ENCODE measurements around the gene GET3. TPM values are rescaled to one million over a fixed set of nuclear protein-coding genes. Genes with fewer than 3 reads are reported as not detected.

Gene GET3
- total and polyA plus RNA-seq, 2 of the 13 experiments (the other 11 are each of a cell fraction or from before 2014, with no cell fraction given), result 57.7 to 59.4 TPM

- 0 out of 2 replicates have a peak, but pooled peaks have one; percentile 73 for TF ChIP-seq ETV6 (CRISPR knock-in tag; conservative IDR thresholded peaks at IDR 0.05)
- no peak for TF ChIP-seq SOX6 (IDR thresholded peaks at IDR 0.05)
- peak; percentile 62 for TF ChIP-seq SOX6 (CRISPR knock-in tag; IDR thresholded peaks at IDR 0.05)
- peak; percentile 83 for TF ChIP-seq ZNF558 (CRISPR knock-in tag; IDR thresholded peaks at IDR 0.05; ENCODE audit: borderline replicate concordance)
- TF ChIP-seq, protein P1, sequence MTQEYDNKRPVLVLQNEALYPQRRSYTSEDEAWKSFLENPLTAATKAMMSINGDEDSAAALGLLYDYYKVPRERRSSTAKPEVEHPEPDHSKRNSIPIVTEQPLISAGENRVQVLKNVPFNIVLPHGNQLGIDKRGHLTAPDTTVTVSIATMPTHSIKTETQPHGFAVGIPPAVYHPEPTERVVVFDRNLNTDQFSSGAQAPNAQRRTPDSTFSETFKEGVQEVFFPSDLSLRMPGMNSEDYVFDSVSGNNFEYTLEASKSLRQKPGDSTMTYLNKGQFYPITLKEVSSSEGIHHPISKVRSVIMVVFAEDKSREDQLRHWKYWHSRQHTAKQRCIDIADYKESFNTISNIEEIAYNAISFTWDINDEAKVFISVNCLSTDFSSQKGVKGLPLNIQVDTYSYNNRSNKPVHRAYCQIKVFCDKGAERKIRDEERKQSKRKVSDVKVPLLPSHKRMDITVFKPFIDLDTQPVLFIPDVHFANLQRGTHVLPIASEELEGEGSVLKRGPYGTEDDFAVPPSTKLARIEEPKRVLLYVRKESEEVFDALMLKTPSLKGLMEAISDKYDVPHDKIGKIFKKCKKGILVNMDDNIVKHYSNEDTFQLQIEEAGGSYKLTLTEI (CRISPR knock-in tag; conservative IDR thresholded peaks at IDR 0.05), result no peak
- TF ChIP-seq ZBTB1 (CRISPR knock-in tag; IDR thresholded peaks at IDR 0.05; ENCODE audit: borderline replicate concordance), result no peak
- no peak for TF ChIP-seq ZNF101 (CRISPR knock-in tag; IDR thresholded peaks at IDR 0.05; ENCODE audit: borderline replicate concordance, low read depth)
- no peak for TF ChIP-seq PHB2 (IDR thresholded peaks at IDR 0.05; ENCODE audit: partially characterized antibody)
- TF ChIP-seq ZNF484 (CRISPR knock-in tag; IDR thresholded peaks at IDR 0.05; ENCODE audit: borderline replicate concordance, low read depth), result 0 out of 2 replicates have a peak, but pooled peaks have one; percentile 45
- TF ChIP-seq ZNF232 (CRISPR knock-in tag; IDR thresholded peaks at IDR 0.05; ENCODE audit: borderline replicate concordance), result 0 out of 2 replicates have a peak, but pooled peaks have one; percentile 50
- no peak for TF ChIP-seq HNRNPL (IDR thresholded peaks at IDR 0.05; ENCODE audit: low read depth, low read length)
- no peak for TF ChIP-seq ZEB1 (IDR thresholded peaks at IDR 0.05; ENCODE audit: insufficient replicate concordance, low read depth)
- TF ChIP-seq ZNF883 (CRISPR knock-in tag; IDR thresholded peaks at IDR 0.05; ENCODE audit: not compliant biosample characterization), result no peak
- 0 out of 2 replicates have a peak, but pooled peaks have one; percentile 18 for TF ChIP-seq ZNF292 (CRISPR knock-in tag; IDR thresholded peaks at IDR 0.05; ENCODE audit: borderline replicate concordance, low read depth)
- no peak for TF ChIP-seq ZBTB3 (CRISPR knock-in tag; IDR thresholded peaks at IDR 0.05; ENCODE audit: borderline replicate concordance, low read depth)
- 0 out of 2 replicates have a peak, but pooled peaks have one; percentile 44 for TF ChIP-seq ZBED4 (CRISPR knock-in tag; IDR thresholded peaks at IDR 0.05; ENCODE audit: borderline replicate concordance)
- 0 out of 2 replicates have a peak, but pooled peaks have one; percentile 41 for TF ChIP-seq PITX1 (CRISPR knock-in tag; IDR thresholded peaks at IDR 0.05)
- no peak for TF ChIP-seq PRDM10 (CRISPR knock-in tag; IDR thresholded peaks at IDR 0.05; ENCODE audit: low read depth)
- no peak for TF ChIP-seq ZNF34 (CRISPR knock-in tag; IDR thresholded peaks at IDR 0.05; ENCODE audit: borderline replicate concordance)
Measured at GRCh38 chr19:12792051-12792852, 55.0 kb downstream of the GET3 start (continued).

Data from HepG2 (cell line).